Measurements from ENCODE around the gene EXOC6B.

GRCh38 chr2:72863046-72863445 is 37.2 kb upstream of the EXOC6B start:
- TF ChIP-seq POLR2A (IDR thresholded peaks at IDR 0.05) (no peak), POLR2AphosphoS5 (IDR thresholded peaks at IDR 0.05) (no peak), CTCF (IDR thresholded peaks at IDR 0.05) (no peak), EP300 (IDR thresholded peaks at IDR 0.05; ENCODE audit: low read depth) (no peak)
